GM21447 (cell line): ENCODE measurements around the gene CCL18.
"Not testable (repeated sequence)": the region's sequence is repeated elsewhere in the genome, so short reads cannot be mapped to it uniquely, and the experiment has no call there.

ENCODE experiments used
- ATAC-seq: cut with Tn5 transposase; IDR thresholded peaks from one replicate; pipeline ENCODE4 v1.9.1; 2021; ENCODE audit not compliant: unreplicated experiment

Gene CCL18, protein sequence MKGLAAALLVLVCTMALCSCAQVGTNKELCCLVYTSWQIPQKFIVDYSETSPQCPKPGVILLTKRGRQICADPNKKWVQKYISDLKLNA

DNA sequence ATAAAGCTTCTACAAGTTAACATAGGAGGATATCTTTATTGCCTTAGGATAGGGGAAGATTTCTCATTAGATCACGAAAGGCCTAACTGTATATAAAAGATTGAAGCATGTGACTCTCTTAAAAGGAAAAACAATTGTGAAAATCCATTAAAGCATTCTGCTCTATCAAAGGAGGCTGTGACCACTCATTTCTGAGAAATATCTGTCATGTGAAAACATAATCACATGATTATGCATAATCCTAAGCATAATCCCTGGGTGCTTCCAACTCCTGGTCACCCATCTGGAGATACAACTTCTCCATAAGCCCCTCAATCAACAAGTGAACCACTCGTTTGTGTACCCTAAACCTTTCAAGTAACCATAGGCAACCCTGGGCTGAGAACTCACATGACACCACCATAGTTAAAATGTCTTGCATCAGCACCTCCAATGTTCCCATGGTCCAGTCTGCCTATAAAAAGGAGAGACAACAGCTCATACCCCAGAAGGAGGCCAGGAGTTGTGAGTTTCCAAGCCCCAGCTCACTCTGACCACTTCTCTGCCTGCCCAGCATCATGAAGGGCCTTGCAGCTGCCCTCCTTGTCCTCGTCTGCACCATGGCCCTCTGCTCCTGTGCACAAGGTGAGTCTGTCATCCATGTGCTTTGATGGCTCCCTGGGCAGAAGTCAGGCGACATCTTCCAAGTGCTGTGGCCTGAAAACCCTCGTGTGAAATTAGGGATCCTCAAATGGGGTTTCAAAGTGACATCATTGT is at the start of gene CCL18:
TSS of gene CCL18 (plus strand) at position 487 of the 756 bp plus-strand sequence. CDS start at position 558, 71 bp downstream.
- no peak for ATAC-seq

DNA sequence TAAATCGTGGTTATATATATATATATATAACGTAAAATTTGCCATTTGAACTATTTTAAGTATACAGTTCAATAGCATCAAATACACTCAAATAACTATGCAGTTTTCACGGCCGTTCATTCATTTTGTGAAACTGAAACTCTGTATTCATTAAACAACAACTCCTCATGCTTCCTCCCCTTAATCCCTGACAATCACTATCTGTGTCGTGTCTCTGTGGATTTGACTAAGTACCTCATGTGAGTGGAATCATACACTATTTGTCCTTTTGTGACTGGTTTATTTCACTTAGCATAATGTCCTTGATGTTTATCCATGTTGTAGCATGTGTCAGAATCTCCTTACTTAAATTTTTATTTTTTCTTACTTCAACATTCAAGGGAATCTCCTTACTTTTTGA is 49.1 kb upstream of the CCL18 start:
- no peak for ATAC-seq

DNA sequence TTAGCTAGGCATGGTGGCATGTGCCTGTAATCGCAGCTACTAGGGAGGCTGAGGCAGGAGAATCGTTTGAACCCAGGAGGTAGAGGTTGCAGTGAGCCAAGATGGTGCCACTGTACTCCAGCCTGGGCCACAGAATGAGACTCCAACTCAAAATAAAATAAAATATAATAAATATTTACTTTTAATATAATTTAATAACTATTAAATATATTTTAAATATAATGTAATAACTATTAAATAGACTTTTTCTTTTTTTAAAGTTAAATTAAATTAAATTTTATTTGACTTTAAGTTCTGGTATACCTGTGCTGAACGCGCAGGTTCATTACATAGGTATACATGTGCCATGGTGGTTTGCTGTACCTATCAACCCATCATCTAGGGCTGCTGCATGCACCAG is 48.2 kb upstream of the CCL18 start:
- not testable (repeated sequence) for ATAC-seq

DNA sequence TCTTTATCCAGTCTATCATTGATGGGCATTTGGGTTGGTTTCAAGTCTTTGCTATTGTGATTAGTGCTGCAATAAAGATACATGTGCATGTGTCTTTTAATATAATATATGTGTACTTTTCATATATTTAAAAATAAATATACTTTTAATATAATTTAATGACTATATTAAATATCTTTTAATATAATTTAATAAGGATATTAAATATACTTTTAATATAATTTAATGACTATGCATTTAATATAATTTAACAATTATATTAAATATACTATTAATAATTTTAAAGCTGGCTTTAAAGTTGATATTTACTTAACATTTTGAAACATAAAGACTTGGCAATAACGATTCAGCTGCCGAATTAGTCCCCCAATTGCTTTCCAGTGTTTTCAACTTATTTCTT is 47.5 kb upstream of the CCL18 start:
- no peak for ATAC-seq

DNA sequence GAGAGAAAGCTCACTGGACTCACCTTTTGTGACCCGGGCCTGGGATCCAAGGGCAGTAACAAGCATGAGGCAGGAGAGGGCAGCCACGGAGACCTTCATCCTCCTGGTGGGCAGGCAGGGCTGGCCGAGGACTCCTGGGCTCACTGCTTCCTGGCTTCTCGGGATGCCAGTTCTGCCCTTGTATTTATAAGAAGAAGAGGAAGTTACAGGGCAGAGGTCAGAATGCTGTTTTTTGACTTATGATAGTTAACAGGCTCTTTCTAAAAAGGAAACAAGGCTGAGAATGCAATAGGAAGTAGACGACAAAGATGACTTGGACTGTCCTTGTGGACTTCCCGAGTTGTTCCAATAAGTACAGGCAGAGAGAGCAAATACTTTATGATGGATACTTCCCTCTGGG is 46.3 kb upstream of the CCL18 start, which contains the start of gene CCL23:
TSS of gene CCL23 (minus strand) at position 174 of the 400 bp plus-strand sequence. CDS start at position 99, 75 bp downstream.
- no peak for ATAC-seq

DNA sequence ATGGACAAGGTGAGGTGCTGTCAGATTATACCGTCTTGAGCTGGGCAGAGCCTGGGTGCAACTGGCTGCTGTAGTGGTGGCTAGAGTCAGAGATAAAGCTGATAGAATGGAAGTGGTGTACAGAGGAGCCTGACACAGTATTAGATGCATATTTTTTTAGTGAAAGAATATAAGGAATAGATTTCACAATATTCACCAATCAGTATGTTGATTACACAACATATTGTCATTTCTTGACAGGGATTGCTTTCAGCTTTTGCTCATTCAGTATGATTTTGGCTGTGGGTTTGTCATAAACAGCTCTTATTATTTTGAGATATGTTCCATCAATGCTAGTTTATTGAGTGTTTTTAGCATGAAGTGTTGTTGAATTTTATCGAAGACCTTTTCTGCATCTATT is 44.6 kb upstream of the CCL18 start:
- ATAC-seq = no peak

DNA sequence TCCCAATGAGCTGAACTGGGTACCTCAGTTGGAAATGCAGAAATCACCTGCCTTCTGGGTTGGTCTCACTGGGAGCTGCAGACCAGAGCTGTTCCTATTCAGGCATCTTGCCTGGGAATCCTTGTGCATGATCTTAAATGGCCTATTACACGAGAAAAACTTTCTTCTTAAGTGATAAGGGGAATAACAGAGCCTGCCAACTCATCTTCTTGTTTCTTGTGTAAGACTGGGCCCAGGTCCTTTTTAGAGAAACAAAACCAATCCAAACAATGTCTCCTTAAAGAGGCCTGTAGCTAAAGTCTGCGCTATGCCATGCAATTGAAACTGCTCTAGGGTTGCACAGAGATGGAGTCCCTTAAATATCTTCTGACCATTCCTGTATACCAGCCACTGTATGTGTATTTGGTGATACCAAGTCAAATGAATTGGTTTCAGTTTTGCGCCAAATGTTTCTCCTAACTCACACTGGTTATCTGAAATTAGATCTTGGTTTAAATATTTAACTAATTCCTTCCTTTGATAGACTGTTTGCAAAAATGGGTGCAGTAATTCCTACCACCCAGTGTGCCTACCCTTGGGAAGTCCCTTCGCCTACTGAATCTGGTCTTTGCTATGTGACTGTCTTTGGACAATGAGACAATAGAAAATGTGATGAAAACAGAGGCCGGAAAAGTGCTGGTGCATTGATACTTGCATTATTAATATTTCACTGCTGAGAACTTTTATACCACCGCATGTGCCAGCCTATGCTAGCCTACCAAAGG is 39.8 kb upstream of the CCL18 start:
- ATAC-seq = no peak

DNA sequence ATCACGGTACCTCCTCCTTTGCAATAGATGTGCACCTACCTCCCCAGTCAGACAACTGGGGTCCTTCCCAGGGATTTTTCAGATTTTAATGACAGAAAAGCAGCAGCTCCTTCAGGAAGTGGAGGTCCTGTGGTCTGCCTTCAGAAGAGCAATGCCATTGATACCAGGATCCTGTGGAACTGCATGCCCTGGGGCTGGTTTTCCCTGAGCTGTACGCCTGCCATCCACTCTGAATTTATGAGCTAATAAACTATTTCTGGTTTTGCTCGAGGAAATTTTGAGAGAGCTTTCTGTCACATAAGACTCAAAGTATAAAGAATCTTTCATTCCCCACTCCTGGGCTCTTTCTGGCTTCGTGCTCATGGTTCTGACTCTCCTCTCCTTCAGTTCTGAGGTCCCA is 36.3 kb upstream of the CCL18 start:
- ATAC-seq = no peak

DNA sequence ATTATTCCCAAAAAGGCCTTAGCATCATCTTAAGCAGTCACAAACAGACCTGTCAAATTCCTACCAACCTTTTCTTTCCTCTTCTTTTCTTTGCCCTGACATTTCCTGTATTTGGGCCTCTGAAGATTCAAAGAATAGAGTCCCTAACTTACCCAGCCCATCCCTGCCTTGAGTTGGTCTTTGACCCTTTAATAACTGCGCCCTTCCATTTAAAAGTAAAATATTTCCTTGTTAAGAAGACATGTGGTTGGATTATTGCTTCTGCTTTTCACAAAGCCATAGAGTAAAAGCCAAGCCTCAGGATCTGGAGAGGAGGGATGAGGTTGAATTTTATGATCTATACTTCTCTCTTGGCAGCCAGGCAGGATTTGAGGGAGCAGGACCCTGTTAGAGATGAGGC is 33.1 kb upstream of the CCL18 start:
- ATAC-seq = no peak

DNA sequence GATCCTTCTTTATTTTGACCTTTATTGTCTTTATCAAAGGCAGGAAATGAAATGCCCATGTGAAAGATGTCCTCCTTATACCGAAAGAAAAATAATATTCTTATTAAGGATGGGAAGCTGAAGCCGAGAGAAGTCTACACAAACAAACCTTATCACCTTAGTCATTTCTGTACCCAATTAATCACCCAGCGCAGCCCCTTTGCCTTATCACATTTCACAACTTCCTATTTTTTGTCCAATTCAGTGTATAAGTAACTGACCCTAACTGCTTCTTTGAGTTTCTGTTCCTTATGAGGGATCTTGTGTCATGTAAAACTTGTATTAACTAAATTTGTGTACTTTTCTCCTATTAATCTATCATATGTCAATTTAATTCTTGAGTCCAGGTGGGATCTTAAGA is 29.9 kb upstream of the CCL18 start:
- ATAC-seq = no peak

DNA sequence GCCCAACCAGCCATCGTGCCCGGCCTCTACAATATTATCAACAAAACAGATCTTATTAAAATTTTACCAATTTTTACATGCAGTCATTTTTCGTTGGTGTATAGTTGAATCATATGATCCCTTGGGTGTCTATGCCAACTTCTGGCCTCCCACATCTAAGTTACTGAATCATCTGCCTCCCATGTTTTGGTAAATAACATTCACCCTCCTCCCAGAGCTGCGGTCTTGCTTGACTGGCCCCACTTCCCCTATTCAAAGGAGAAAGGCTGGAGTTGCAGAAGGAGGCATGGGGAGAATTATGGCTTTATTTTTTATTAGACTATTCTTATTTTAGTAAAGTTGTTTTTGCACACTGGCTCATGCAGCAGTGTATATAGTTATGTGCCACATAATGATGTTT is 27.8 kb upstream of the CCL18 start:
- no peak for ATAC-seq

DNA sequence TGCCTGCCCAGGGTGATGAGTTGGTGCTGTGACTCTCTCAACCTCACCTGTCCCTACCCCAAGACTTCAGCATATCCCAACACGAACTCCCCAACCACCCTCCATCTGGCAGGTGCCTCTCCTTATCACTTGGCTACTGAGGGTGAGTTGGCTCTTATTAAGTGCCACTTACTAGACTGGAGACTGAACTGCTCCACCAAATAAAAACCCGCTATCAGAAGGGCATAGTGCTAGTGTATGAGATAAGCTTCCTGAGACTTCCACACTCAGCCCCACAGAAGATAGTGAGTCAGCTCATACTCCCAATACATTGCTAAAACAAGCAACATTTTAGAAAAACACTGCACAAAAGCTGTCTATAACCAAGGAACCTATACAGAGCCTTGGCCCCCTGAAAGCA is 16.0 kb upstream of the CCL18 start:
- no peak for ATAC-seq

DNA sequence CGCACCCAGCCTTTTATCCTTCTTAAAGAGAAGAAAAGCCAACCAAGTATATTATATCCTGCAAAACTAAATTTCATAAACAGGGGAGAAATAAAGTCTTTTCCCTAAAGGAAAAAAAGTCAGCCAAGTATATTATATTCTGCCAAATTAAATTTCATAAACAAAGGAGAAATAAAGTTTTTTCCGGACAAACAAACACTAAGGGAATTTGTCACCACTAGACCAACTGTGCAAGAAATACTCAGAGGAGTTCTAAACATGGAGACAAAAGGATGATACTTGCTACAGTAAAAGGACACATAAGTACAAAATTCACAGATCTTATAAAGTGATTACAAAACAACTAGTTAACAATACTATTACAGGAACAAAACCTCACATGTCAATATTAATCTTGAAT is 14.4 kb upstream of the CCL18 start:
- ATAC-seq = no peak

DNA sequence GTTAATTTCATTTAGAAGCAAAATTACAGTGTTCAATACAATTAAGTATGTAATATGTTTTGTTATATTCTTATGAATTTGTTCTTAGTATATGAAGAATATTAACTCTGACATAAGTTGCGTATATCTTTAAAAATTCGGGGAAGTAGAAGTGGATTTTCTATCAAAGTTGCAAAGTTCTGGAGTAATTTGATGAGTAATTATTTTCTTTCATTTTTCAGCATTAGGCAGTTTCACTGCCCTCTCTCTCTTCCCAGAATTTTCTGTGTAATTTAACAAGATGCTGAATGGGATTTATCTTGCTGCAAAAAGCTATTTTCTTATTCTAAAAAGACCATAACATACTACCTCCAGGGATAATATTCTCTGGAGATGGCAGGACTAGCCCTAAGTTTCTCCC is 8.9 kb upstream of the CCL18 start:
- ATAC-seq = no peak

DNA sequence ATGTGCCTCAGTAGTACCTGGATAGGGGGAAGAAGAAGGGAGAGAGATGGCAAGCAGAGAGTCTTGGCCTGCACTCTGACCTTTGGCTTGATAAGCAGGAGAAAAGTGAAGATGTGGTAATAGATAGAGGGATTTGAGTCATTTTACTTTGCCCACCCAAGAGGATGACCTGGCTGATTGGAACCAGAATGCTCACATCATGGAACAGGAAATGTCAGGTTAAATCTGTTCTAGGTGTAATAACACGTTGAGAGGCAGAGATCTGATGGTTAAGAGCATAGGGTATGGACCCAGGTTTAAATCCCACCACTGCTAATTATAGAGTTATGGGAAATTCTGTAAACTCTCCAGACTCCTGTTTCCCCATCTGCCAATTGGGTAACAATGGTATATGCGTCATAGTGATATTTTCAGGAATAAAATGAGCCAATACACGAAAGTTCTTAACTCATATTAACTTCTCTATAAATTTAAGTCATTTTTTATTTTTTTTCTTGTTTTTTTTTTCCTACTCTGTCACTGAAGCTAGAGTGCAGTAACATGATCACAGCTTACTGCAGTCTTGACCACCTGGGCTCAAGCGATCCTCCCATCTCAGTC is 8.1 kb upstream of the CCL18 start:
- ATAC-seq = no peak

DNA sequence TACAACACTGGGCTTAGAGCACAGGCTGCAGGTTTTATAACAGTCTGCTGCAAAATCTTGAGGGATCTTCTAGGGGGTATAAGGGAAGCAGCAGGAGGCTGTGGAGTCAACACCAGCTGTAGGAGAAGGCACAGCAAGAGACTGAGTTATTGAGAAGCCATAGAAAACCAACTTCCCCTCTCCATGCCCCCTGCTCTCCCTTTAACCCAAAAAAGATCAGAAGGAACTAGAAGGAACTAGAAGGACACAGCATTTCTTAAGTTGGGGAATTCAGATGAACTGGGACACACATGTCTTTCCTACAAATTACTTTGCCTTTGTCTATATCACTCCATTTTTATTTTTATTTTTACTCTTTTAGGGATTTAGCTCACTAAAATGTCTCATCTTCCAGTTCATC is 6.2 kb upstream of the CCL18 start:
- ATAC-seq = no peak

DNA sequence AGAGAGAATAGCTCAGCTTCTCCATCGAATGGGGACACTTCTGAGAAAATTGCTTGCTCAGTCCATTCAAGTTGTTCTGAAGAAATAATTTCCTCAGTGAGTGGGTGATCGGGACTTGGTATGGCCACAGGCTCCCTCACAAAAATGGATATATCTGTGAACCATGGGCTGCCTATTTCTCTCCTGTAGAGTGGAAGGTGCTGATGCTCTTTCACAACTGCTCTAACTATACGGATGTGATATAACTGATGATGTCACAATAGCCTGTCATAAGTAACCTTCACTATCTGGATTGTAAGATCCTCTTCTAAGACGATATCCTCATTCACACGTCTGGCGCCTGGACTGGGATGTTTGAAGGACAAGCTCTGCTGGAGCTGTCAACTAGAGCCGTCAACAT is 4.7 kb upstream of the CCL18 start:
- no peak for ATAC-seq

DNA sequence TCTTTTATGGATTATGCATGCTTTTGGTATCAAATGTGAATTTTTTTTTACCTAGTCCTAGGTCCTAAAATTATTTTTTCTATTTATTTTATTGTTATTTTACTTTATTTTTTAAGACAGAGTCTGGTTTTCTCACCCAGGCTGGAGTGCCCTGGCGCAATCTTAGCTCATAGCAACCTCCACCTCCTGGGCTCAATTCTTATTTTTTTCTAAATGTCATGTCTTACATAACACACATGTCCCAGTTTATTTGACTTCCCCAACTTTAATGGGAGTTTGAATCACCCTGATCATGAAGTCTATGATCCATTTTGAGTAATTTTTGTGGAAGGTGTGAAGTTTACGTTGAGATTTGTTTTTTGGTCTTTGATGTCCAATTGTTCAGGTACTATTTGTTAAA is 3.3 kb upstream of the CCL18 start:
- no peak for ATAC-seq

DNA sequence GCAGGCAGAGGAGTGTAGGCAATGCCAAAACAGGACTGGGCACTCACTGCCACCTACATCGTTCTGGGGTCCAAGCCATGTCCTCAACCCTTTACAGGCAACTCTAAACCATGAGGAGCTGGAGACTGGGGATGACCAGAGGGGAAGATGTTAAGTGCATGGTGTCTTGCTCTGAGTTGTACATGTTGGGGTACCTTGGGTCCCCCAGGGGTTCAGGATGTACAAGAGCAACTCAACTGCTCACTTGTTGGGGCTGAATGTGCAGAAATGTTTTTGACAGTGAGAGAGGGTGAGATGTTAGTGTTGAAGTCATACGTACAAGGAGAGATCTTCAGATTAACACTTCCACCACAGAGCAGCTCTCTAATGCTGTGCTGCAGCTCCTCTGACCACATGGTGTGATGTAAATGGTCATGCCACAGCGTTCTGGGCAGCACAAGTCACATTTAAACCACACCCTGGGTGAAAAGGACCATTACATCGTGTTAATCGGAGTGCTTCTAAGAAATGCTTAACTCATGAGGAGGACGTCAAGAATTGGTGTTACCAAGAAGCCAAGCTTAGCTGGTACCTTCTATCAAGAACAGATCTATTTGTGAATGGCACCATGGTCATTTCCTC is 2.4 kb downstream of the CCL18 start:
- no peak for ATAC-seq

DNA sequence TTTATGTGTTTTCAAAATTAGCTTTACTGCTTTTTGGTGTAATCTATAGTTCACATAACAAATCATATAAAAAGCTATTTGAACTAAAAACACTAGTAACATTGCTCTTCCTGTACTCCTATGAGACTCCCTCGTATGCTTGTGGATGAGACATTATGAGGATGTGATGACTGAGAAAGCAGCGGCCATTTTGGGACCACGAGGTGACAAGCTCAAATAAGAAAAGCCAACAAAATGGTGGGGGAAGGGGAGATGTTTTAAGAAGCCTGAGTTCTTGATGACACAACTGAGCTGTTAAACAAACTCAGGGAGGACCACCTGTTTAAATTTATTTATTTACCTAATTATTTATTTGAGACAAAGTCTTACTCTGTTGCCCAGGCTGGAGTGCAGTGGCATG is 4.5 kb downstream of the CCL18 start:
- no peak for ATAC-seq

DNA sequence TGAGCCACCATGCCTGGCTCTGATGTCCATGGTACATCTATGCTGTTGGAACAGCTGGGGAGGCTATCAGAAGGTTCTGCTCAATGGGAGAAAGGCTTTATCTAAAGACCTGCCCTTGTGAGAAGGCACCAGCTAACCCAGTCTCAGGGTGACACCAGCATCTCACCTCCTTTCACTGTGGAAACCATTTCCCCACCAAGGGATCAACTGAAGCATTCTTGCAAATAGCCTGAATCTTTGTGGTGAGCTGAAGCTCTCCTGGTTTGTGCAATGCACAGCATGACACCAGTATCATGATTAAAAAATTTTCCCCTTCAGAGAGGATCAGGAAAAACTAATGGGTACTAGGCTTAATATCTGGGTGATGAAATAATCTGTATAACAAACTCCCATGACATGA is 5.1 kb downstream of the CCL18 start:
- no peak for ATAC-seq
